Natural killer cell (primary cell): Measurements from ENCODE around the gene BICRA. TPM values are rescaled to one million over a fixed set of nuclear protein-coding genes. Genes with fewer than 3 reads are reported as not detected.

Experiments
- ATAC-seq, 3 donors: fragments of 150-1000 bp in 2 of 3; fragments of 200-7000 bp in 1 of 3; cut with Tn5 transposase; 1 replicate in 1 of 3; 2 replicates in 2 of 3; pipeline ENCODE4 v1.10.0; 2021; ENCODE audit warnings: mild to moderate bottlenecking in 2 of 3, moderate library complexity in 2 of 3
- DNase-seq, 2 donors: peaks; one replicate each; pipeline versions ENCODE4 v3.0.0 to v3.0.0-alpha.2; 2013 to 2021; ENCODE audit warnings: mixed read lengths in 1 of 2
- H3K27ac ChIP-seq: one replicate; pipeline ENCODE4 v1.5.1; 2013; ENCODE audit warnings: mild to moderate bottlenecking, low read length
- H3K27me3 ChIP-seq: one replicate; pipeline ENCODE4 v1.6.1; 2013; ENCODE audit warnings: low read length; ENCODE audit not compliant: control insufficient read depth, insufficient read depth
- H3K36me3 ChIP-seq: one replicate; pipeline ENCODE4 v1.6.1; 2013; ENCODE audit warnings: low read length; ENCODE audit not compliant: control insufficient read depth, insufficient read depth
- H3K4me1 ChIP-seq: one replicate; pipeline ENCODE4 v1.6.1; 2013; ENCODE audit warnings: low read length; ENCODE audit not compliant: control insufficient read depth, insufficient read depth
- H3K4me3 ChIP-seq: one replicate; pipeline ENCODE4 v1.5.1; 2013; ENCODE audit warnings: low read length
- H3K9me3 ChIP-seq: one replicate; pipeline ENCODE4 v1.6.1; 2013; ENCODE audit warnings: low read length; ENCODE audit not compliant: control insufficient read depth, insufficient read depth
- H3K27ac Mint-ChIP-seq, 2 donors: one replicate each; pipeline ENCODE4 v1.8.0; 2022; ENCODE audit warnings: mild to moderate bottlenecking in 2 of 2, mixed read lengths in 2 of 2, moderate library complexity in 1 of 2
- H3K27me3 Mint-ChIP-seq, 2 donors: one replicate each; pipeline ENCODE4 v1.8.0; 2022; ENCODE audit warnings: low read depth in 2 of 2, mixed read lengths in 2 of 2
- H3K36me3 Mint-ChIP-seq: one replicate; pipeline ENCODE4 v1.8.0; 2022; ENCODE audit warnings: mixed read lengths
- H3K4me1 Mint-ChIP-seq, 2 donors: one replicate each; pipeline ENCODE4 v1.8.0; 2022; ENCODE audit warnings: mixed read lengths in 2 of 2
- H3K4me3 Mint-ChIP-seq: one replicate; pipeline ENCODE4 v1.8.0; 2022; ENCODE audit warnings: mild to moderate bottlenecking, moderate library complexity, mixed read lengths
- H3K9me3 Mint-ChIP-seq, 2 donors: one replicate each; pipeline ENCODE4 v1.8.0; 2022; ENCODE audit warnings: mixed read lengths in 2 of 2
- WGBS: methylation state at CpG from one replicate; pipeline ENCODE4 v1.1.7; 2013; ENCODE audit warnings: missing lambda C conversion rate; ENCODE audit not compliant: insufficient coverage; 5-methylcytosine and 5-hydroxymethylcytosine counted together
- intact Hi-C: fragments of 100-400 bp; cut with micrococcal nuclease; formaldehyde crosslinking; loops from one replicate; pipeline ENCODE4 v1.14.2; 2022
- total RNA-seq, 4 donors: library from RNA; stranded (reverse); fragments of 120-200 nt in 1 of 4; gene quantifications; one replicate each; pipeline versions ENCODE4 v1.2.3 to v1.2.4, GENCODE V29; 2013 to 2022
- TF ChIP-seq, protein P1 (sequence below): fragments of 200-600 bp; IDR thresholded peaks from one replicate; pipeline ENCODE4 v1.8.0; 2022; ENCODE audit warnings: antibody characterized with exemption

BICRA gene
- total RNA-seq, 3 donors from 2014 or later (not counting 1 experiment from before 2014, with no cell fraction given): 31.9 to 37.4 (median 34.1) TPM

DNA sequence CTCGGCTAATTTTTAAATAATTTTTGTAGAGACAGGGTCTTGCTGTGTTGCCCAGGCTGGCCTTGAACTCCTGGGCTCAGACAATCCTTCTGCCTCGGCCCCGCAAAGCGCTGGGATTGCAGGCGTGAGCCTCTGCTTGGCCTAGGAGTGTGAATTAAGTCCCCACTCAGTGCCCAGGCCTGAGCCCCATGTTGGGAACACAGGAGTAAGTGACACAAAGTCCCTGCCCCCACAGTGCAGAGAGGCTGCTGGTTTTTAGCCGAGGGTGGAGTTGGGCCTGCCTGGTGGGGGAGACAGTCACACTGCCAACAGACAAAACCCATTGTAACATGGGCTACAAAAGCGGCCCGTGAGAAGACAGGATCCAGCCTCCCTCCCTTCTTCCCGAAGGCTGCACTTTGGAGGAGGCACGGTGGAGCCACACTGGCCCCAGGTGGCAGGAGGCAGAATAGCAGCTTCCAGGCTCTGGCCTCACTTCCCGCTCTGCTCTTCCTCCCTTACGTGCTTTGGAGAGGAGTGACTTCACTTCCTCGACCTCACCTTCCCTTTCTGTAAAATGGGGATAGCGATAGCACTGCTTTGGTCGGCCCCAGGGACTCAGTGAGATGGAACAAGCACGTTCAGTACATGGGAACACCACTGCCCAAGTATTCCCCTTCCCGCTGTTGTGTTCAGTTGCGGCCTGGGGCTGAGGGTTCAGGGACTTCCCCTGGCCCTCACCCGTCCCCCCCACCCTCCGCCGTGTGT is 89.1 kb downstream of the BICRA start:
- Histone ChIP-seq H3K9me3 (no peaks in the 10 kb centered on the region), H3K27me3 (no peaks in the 10 kb centered on the region), H3K27ac (no peak overlapping the region), H3K4me3 (no peak overlapping the region), H3K36me3 (peaks cover 35% of the 10 kb centered on the region), H3K4me1 (no peaks in the 10 kb centered on the region)
- WGBS: 57% methylated on average over 21 of the region's 21 CpGs
- DNase-seq: peak; percentile 43 to 76
- intact Hi-C loops: loop anchor here (2.0 to 10.0 kb wide), 3 partner anchors 153 to 401 kb away; no protein-coding TSS in a partner anchor
- H3K36me3 Mint-ChIP-seq: no peaks in the 10 kb centered on the region
- H3K4me3 Mint-ChIP-seq: no peak overlapping the region
- TF ChIP-seq, protein P1, sequence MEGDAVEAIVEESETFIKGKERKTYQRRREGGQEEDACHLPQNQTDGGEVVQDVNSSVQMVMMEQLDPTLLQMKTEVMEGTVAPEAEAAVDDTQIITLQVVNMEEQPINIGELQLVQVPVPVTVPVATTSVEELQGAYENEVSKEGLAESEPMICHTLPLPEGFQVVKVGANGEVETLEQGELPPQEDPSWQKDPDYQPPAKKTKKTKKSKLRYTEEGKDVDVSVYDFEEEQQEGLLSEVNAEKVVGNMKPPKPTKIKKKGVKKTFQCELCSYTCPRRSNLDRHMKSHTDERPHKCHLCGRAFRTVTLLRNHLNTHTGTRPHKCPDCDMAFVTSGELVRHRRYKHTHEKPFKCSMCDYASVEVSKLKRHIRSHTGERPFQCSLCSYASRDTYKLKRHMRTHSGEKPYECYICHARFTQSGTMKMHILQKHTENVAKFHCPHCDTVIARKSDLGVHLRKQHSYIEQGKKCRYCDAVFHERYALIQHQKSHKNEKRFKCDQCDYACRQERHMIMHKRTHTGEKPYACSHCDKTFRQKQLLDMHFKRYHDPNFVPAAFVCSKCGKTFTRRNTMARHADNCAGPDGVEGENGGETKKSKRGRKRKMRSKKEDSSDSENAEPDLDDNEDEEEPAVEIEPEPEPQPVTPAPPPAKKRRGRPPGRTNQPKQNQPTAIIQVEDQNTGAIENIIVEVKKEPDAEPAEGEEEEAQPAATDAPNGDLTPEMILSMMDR: peak; percentile 74
- no peaks in the 10 kb centered on the region for H3K27me3 Mint-ChIP-seq
- no peak overlapping the region for H3K27ac Mint-ChIP-seq
- peak; percentile 63 to 86 (median 78) for ATAC-seq
- H3K9me3 Mint-ChIP-seq: no peaks in the 10 kb centered on the region
- H3K4me1 Mint-ChIP-seq: peaks cover 0 to 6% of the 10 kb centered on the region in 2 donors

DNA sequence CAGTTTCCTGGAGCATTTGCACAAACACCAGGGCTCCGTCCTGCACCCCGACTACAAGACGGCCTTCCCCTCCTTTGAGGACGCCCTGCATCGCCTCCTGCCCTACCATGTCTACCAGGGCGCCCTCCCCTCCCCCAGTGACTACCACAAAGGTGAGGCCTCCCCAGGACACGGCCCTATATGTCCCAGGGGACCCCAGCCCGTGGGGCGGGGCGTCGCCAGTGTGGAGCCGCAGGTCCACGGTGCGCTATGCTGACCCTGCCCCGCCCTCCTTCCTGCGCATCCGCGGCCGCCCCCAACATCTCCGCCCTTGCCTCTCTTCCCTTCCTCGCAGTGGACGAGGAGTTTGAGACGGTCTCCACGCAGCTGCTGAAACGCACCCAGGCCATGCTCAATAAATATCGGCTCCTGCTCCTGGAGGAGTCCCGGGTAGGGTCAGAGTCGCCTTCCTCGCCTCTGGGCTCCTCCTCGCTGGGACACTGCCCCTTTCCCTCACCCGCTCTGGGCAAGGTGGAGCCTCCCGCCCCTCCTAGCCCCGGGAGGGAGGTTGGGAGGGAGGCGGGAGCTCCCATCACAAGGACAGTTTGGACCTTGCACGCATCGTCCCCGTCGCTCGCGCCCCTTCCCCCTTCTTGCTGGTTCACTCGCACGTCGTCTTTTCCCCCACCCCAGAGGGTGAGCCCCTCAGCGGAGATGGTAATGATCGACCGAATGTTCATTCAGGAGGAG is 89.9 kb downstream of the BICRA start:
- Mint-ChIP-seq H3K4me3 (no peak overlapping the region), H3K27me3 (no peaks in the 10 kb centered on the region), H3K4me1 (peaks cover 0 to 6% of the 10 kb centered on the region in 2 donors), H3K9me3 (no peaks in the 10 kb centered on the region), H3K27ac (peak overlapping the region in 1 of 2 donors; percentile 20), H3K36me3 (no peaks in the 10 kb centered on the region)
- peaks cover 37% of the 10 kb centered on the region for H3K36me3 ChIP-seq
- no peaks in the 10 kb centered on the region for H3K9me3 ChIP-seq
- ATAC-seq (no peak), DNase-seq (no peak)
- no peaks in the 10 kb centered on the region for H3K27me3 ChIP-seq
- H3K27ac ChIP-seq: no peak overlapping the region
- intact Hi-C loops: loop anchor here (2.0 to 10.0 kb wide), 3 partner anchors 154 to 401 kb away; no protein-coding TSS in a partner anchor
- no peak overlapping the region for H3K4me3 ChIP-seq
- 95% methylated on average over 46 of the region's 46 CpGs for WGBS
- TF ChIP-seq, protein P1: no peak
- H3K4me1 ChIP-seq: no peaks in the 10 kb centered on the region

DNA sequence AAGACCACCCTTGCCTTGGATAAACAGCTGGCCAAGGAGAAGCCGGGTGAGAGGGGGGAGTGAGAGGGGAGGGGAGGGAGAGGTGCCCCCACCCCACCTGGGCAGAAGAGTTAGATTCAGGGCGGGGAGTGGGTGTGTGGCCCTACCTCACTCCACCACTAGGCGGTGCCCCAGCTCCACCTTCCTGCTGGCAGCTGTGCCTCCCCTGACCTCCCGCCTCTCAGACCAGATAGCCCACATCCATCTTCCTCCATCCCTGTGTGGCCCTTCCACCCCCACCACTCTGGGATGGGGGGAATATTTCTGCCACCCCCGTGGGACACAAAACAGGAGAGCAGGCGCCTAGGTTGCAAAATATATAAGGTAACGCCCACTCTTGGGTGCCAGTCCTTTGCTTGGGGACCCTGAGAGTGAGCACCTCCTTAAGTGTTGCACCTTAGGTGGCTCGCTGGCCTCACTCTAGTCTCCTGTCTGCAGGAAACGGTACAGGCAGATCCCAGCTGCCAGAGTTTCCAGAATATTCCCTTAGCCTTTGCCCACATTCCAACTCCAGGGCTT is 90.5 kb downstream of the BICRA start:
- Mint-ChIP-seq H3K36me3 (no peaks in the 10 kb centered on the region), H3K27me3 (no peaks in the 10 kb centered on the region), H3K4me1 (peaks cover 0 to 6% of the 10 kb centered on the region in 2 donors), H3K9me3 (no peaks in the 10 kb centered on the region), H3K4me3 (no peak overlapping the region), H3K27ac (peak overlapping the region in 1 of 2 donors; percentile 20)
- Histone ChIP-seq H3K27ac (no peak overlapping the region), H3K27me3 (no peaks in the 10 kb centered on the region), H3K4me3 (no peak overlapping the region), H3K36me3 (peaks cover 37% of the 10 kb centered on the region), H3K9me3 (no peaks in the 10 kb centered on the region), H3K4me1 (no peaks in the 10 kb centered on the region)
- DNase-seq (peak; percentile 32 to 71), ATAC-seq (peak in 2 of 3 donors; percentile 71 to 72)
- TF ChIP-seq, protein P1: peak; percentile 58
- WGBS: 89% methylated on average over 9 of the region's 9 CpGs
- intact Hi-C loops: loop anchor here (2.0 to 10.0 kb wide), 3 partner anchors 155 to 402 kb away; no protein-coding TSS in a partner anchor
